Measurements from ENCODE around the gene CD93. TPM values are rescaled to one million over a fixed set of nuclear protein-coding genes. Genes with fewer than 3 reads are reported as not detected.
A peak's percentile ranks its signal among the peaks of the same experiment; 100 is the strongest.

Gene CD93
- total RNA-seq, 1 donor from 2014 or later: 0.44 TPM

- no peak for DNase-seq (ENCODE audit: low read depth, low spot score)
- H3K4me1 Mint-ChIP-seq: peaks cover 10% of the 10 kb centered on the region
- no peaks in the 10 kb centered on the region for H3K36me3 Mint-ChIP-seq (ENCODE audit: low read depth)
- no peak overlapping the region for H3K4me3 Mint-ChIP-seq
- H3K9me3 Mint-ChIP-seq: no peaks in the 10 kb centered on the region
- no peak for TF ChIP-seq CTCF (conservative IDR thresholded peaks at IDR 0.05)
- no peaks in the 10 kb centered on the region for H3K27me3 Mint-ChIP-seq (ENCODE audit: low read depth)
- H3K27ac Mint-ChIP-seq (ENCODE audit: unreplicated experiment): no peak overlapping the region
Observed at GRCh38 chr20:23108871-23109270, 22.7 kb upstream of the CD93 start.

- H3K36me3 Mint-ChIP-seq (ENCODE audit: low read depth): no peaks in the 10 kb centered on the region
- H3K4me3 Mint-ChIP-seq: no peak overlapping the region
- no peaks in the 10 kb centered on the region for H3K27me3 Mint-ChIP-seq (ENCODE audit: low read depth)
- peaks cover 10% of the 10 kb centered on the region for H3K4me1 Mint-ChIP-seq
- no peak for TF ChIP-seq CTCF (conservative IDR thresholded peaks at IDR 0.05)
- no peak overlapping the region for H3K27ac Mint-ChIP-seq (ENCODE audit: unreplicated experiment)
- H3K9me3 Mint-ChIP-seq: no peaks in the 10 kb centered on the region
- no peak for DNase-seq (ENCODE audit: low read depth, low spot score)
Observed at GRCh38 chr20:23107466-23107865, 21.3 kb upstream of the CD93 start.

- H3K27ac Mint-ChIP-seq (ENCODE audit: unreplicated experiment): no peak overlapping the region
- peak; percentile 28 for TF ChIP-seq CTCF (conservative IDR thresholded peaks at IDR 0.05)
- H3K27me3 Mint-ChIP-seq (ENCODE audit: low read depth): no peaks in the 10 kb centered on the region
- H3K4me3 Mint-ChIP-seq: no peak overlapping the region
- no peaks in the 10 kb centered on the region for H3K36me3 Mint-ChIP-seq (ENCODE audit: low read depth)
- H3K9me3 Mint-ChIP-seq: no peaks in the 10 kb centered on the region
- peaks cover 10% of the 10 kb centered on the region for H3K4me1 Mint-ChIP-seq
- no peak for DNase-seq (ENCODE audit: low read depth, low spot score)
Observed at GRCh38 chr20:23106271-23106851, 20.2 kb upstream of the CD93 start.

DNA sequence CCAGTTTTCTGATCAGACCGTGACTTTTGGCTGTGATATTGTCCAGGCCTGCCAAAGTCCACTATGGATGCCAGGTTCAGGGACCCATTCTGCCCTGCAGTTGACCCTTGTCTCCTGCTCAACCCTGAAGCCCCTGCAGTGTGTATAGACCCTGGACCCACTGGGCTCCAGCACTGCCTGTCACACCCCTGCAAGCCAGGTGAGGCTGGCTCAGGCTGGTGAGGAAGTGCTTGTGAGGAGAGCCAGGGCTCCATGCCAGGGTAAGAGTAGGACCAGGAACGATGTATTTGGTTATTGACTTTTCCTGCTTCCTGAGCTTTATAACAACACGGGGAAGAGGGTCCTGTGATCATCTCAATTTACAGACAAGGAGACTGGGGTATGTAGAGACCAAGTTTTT lies 19.1 kb upstream of the CD93 start:
- H3K4me1 Mint-ChIP-seq: peaks cover 10% of the 10 kb centered on the region
- H3K27me3 Mint-ChIP-seq (ENCODE audit: low read depth): no peaks in the 10 kb centered on the region
- no peak overlapping the region for H3K27ac Mint-ChIP-seq (ENCODE audit: unreplicated experiment)
- H3K4me3 Mint-ChIP-seq: no peak overlapping the region
- TF ChIP-seq CTCF (conservative IDR thresholded peaks at IDR 0.05): no peak
- DNase-seq (ENCODE audit: low read depth, low spot score): no peak
- no peaks in the 10 kb centered on the region for H3K9me3 Mint-ChIP-seq
- no peaks in the 10 kb centered on the region for H3K36me3 Mint-ChIP-seq (ENCODE audit: low read depth)

GRCh38 chr20:23103284-23104018 lies 17.3 kb upstream of the CD93 start:
- H3K4me3 Mint-ChIP-seq: no peak overlapping the region
- no peaks in the 10 kb centered on the region for H3K27me3 Mint-ChIP-seq (ENCODE audit: low read depth)
- H3K4me1 Mint-ChIP-seq: peaks cover 10% of the 10 kb centered on the region
- H3K9me3 Mint-ChIP-seq: no peaks in the 10 kb centered on the region
- no peak for DNase-seq (ENCODE audit: low read depth, low spot score)
- H3K36me3 Mint-ChIP-seq (ENCODE audit: low read depth): no peaks in the 10 kb centered on the region
- H3K27ac Mint-ChIP-seq (ENCODE audit: unreplicated experiment): no peak overlapping the region
- TF ChIP-seq CTCF (conservative IDR thresholded peaks at IDR 0.05): no peak
